ENCODE measurements around the gene PROSER3. TPM values are rescaled to one million over a fixed set of nuclear protein-coding genes. Genes with fewer than 3 reads are reported as not detected.

The PROSER3 gene
- total and polyA plus RNA-seq, 12 donors: 5.5 to 14.7 (median 9.2) TPM

- intact Hi-C loops (cut with DNase I): loop anchor here in 7 of 10 donors (2.0 to 10.0 kb wide), 7 partner anchors 25 to 207 kb away; partner anchors contain the start of genes TMEM147 (in 4 of the 7), DMKN (in 1 of the 7), PSENEN (in 1 of the 7) and U2AF1L4 (in 1 of the 7)
- Histone ChIP-seq H3K9me3 (no peaks in the 10 kb centered on the region), H3K36me3 (peaks cover 0 to 52% (median 33%) of the 10 kb centered on the region in 9 donors), H3K4me3 (peak overlapping the region in 4 of 10 donors; percentile 68 to 98 (median 84)), H3K27me3 (no peaks in the 10 kb centered on the region), H3K27ac (peak overlapping the region in 3 of 10 donors; percentile 23 to 93 (median 23)), H3K4me1 (peaks cover 6 to 34% (median 27%) of the 10 kb centered on the region in 9 donors)
- ATAC-seq (no peak), DNase-seq (no peak)
- WGBS, 2 donors: 84 to 87% methylated on average over 32 of the region's 32 CpGs
- no peak for TF ChIP-seq CTCF (IDR thresholded peaks at IDR 0.05)
Observed at GRCh38 chr19:35719402-35720162, 38.4 kb upstream of the PROSER3 start.

DNA sequence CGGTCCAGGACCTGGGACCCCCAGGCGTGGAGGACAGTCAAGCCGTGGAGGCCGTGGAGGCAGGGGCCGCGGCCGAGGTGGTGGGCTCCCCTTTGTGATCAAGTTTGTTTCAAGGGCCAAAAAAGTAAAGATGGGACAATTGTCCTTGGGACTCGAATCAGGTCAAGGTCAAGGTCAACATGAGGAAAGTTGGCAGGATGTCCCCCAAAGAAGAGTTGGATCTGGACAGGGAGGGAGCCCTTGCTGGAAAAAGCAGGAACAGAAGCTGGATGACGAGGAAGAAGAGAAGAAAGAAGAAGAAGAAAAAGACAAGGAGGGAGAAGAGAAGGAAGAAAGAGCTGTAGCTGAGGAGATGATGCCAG is 37.8 kb upstream of the PROSER3 start:
- intact Hi-C loops (cut with DNase I): no loop called here
- peak overlapping the region in 2 of 10 donors; percentile 23 for H3K27ac ChIP-seq
- WGBS, 2 donors: 89 to 93% methylated on average over 9 of the region's 9 CpGs
- H3K27me3 ChIP-seq: no peaks in the 10 kb centered on the region
- peaks cover 6 to 34% (median 27%) of the 10 kb centered on the region in 9 donors for H3K4me1 ChIP-seq
- ATAC-seq (no peak), DNase-seq (no peak)
- no peak overlapping the region for H3K4me3 ChIP-seq
- no peaks in the 10 kb centered on the region for H3K9me3 ChIP-seq
- no peak for TF ChIP-seq CTCF (IDR thresholded peaks at IDR 0.05)
- peaks cover 0 to 57% (median 39%) of the 10 kb centered on the region in 9 donors for H3K36me3 ChIP-seq

GRCh38 chr19:35720648-35721047 is 37.3 kb upstream of the PROSER3 start:
- Histone ChIP-seq H3K27ac (no peak overlapping the region), H3K4me3 (no peak overlapping the region), H3K4me1 (peaks cover 6 to 29% (median 22%) of the 10 kb centered on the region in 9 donors), H3K9me3 (no peaks in the 10 kb centered on the region), H3K27me3 (no peaks in the 10 kb centered on the region), H3K36me3 (peaks cover 0 to 62% (median 44%) of the 10 kb centered on the region in 9 donors)
- 80 to 83% methylated on average over 17 of the region's 17 CpGs for WGBS, 2 donors
- ATAC-seq (no peak), DNase-seq (no peak)
- intact Hi-C loops (cut with DNase I): no loop called here
- TF ChIP-seq CTCF (IDR thresholded peaks at IDR 0.05): no peak

DNA sequence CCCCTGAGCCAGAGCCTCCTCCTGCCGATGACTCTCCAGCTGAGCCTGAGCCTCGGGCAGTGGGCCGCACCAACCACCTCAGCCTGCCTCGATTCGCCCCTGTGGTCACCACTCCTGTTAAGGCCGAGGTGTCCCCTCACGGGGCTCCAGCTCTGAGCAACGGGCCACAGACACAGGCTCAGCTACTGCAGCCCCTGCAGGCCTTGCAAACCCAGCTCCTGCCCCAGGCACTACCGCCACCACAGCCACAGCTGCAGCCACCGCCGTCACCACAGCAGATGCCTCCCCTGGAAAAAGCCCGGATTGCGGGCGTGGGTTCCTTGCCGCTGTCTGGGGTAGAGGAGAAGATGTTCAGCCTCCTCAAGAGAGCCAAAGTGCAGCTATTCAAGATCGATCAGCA is 36.6 kb upstream of the PROSER3 start:
- H3K4me3 ChIP-seq: no peak overlapping the region
- peaks cover 4 to 22% (median 16%) of the 10 kb centered on the region in 9 donors for H3K4me1 ChIP-seq
- H3K36me3 ChIP-seq: peaks cover 3 to 70% (median 50%) of the 10 kb centered on the region in 9 donors
- no peak for TF ChIP-seq CTCF (IDR thresholded peaks at IDR 0.05)
- no peak for DNase-seq
- no peaks in the 10 kb centered on the region for H3K27me3 ChIP-seq
- no peak overlapping the region for H3K27ac ChIP-seq
- ATAC-seq: no peak
- 93 to 96% methylated on average over 16 of the region's 16 CpGs for WGBS, 2 donors
- H3K9me3 ChIP-seq: no peaks in the 10 kb centered on the region
- intact Hi-C loops (cut with DNase I): no loop called here
